DMS153 (cell line): ENCODE data around the gene CD6.
A peak's percentile ranks its signal among the peaks of the same experiment; 100 is the strongest.

ENCODE experiments used
- DNase-seq: peaks from one replicate; lab custom pipeline; 2025; lab: John Stamatoyannopoulos, UW

The CD6 gene

DNA sequence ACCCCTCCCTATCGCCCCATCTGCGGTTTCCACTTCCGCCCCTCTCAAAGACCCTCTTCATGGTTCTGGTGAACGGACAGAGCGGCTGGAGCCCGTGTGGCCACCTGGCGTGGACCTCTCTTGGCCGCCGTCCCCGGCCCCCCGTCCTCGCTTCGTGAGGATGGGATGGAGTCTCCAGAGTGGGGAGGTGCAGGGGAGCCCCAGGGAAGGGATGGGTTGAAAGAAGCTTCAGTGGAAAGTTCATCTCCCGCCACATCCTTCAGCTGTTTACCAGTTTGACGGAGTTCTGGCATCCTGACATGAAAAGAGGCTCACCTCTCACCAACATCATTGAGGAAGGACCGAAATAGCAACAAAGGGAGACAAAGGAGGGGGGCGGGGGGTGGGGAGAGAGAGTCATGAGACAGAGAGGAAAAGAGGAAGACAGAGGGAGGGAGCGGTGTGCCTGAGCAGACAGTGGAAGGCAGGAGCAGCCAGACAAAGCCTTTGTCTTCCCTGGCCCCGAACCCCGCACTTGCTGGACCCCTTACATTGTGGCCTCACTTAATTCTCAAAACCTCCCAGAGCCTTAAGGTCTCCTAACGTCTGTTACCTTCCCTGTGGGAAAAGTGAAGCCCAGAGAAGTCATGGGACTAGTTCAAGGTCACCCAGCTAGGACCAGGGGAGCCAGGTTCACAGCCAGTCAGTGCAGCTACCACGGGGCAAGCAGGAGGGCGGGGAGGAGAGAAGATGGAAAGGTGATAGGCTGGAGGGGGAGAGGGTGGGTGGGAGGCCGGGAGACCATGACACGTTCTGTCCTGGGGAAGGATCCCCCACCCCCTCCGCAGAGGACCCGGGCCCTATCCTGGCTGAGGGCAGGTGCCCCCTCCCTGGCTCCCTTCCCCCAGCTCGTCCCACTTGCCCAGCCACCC is 54.9 kb downstream of the CD6 start:
- DNase-seq: peak; percentile 15

- no peak for DNase-seq
Measured at GRCh38 chr11:61027141-61027840, 55.8 kb downstream of the CD6 start.

GRCh38 chr11:61028135-61028729 is 56.8 kb downstream of the CD6 start:
- peak; percentile 73 for DNase-seq

GRCh38 chr11:61032824-61033223 is 61.3 kb downstream of the CD6 start:
- DNase-seq: no peak

- no peak for DNase-seq
Measured at GRCh38 chr11:61033417-61033816, 61.9 kb downstream of the CD6 start.

GRCh38 chr11:61034111-61034510 is 62.6 kb downstream of the CD6 start:
- DNase-seq: no peak

GRCh38 chr11:61034704-61035525 is 63.4 kb downstream of the CD6 start:
- no peak for DNase-seq

DNA sequence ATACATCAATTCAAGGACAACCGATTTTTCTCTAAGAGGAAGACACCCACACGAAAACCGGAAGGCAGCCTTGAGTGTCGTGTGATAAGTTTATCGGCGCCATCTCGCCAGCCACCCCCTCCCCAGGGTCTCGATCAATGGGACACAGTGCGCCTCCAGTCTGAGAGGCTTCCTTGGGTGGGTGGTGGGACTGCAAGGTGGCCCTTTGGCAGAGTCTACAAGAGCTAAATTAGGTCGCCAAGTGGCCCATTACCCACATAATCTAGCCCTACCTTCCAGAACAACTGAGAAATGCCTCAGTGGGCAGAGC is 64.0 kb downstream of the CD6 start:
- no peak for DNase-seq

DNA sequence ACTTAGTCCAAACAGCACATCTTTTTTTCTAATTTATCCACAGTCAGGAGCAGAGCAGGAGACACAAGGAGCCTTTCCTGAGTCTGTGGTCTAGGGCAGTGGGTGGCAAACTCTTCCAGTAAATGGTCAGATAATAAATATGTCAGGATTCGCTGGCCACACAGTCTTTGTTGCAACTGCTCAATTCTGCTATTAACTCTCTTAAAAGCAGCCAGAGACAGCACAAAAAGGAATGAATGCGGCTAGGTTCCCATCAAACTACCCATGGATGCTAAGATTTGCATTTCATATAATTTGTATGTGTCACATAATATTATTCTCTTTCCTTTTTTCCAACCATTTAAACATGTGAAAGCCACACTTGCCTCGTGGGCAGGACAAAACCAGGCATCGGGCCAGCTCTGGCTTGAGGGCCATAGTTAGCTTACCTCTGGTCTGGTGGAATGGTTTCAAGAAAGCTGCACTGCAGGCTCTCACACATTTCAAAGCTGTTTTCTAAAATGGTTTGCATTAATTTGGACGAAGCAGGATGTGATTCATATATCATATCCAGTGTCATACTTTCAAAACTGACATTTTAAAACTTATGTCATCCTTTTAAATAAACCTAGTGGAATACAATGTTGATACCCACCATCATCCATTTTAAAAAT is 66.1 kb downstream of the CD6 start:
- no peak for DNase-seq

GRCh38 chr11:61039916-61040315 is 68.4 kb downstream of the CD6 start:
- no peak for DNase-seq

GRCh38 chr11:61041755-61042518 is 70.5 kb downstream of the CD6 start:
- peak; percentile 91 for DNase-seq

- DNase-seq: peak; percentile 61
Measured at GRCh38 chr11:61042537-61042936, 71.1 kb downstream of the CD6 start.

DNA sequence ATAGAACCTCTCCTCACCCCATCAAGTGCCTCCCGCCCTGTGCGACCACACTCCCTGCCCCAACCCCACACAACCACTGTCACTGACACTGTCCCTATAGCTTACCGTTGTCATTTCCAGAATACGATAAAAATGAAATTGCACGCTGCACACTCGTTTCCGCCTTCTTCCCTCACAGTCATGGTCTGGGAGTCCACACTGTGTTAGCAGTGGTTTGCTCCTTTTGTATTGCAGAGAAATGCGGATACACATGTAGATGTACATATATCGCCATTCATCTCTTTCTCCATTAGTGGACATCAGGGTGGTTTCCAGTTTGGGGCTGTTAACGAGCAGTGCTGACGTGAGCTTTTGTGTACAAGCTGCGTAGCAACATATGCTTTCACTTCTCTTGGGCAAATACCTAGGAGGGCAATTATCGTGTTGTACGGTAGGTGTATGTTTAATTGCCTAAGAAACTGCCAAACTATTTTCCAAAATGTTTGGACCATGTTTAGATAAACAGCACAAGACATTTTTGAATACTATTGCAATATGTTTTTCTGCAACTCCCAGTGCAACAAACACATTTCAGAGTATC is 71.6 kb downstream of the CD6 start:
- peak; percentile 73 for DNase-seq

DNA sequence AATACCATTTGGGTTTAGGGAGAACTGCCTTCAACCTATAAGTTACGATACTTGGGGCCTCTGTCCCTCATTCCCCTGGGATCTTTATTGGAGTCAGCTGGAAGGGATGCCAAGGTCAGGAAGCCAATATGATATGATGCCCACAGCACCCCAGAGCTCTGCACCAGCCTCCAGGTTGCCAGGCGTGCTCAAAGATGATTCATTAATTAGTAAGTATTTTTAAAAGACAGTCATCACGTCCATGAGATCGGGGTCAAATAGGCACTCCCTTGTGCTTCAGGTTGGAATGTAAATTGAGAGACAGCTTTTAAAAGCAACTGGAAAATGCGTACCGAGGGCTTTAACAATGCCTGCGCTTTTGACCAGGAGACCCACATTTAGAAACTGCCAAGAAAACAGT is 73.8 kb downstream of the CD6 start:
- no peak for DNase-seq

DNA sequence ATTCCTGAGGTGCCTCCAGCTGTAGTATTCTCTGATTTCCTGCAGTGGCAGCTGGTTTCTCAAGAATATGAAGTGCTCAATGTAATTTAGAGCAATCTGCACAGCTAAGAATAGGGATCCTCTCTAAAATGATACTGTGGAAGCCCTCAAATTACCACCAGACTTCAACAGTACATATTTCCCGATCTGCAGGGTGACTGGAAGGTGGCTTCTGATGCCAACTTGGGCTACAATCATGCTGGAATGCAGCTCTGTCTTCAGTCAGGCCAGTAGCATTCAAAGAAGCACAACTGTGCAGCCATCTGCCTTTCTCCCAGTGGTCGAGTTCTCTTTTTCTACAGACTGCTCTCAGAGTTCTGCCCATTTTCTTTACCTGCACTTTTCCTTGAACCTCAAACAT is 75.4 kb downstream of the CD6 start:
- no peak for DNase-seq

- no peak for DNase-seq
Measured at GRCh38 chr11:61048368-61049062, 77.0 kb downstream of the CD6 start.

GRCh38 chr11:61049063-61049377 is 77.5 kb downstream of the CD6 start:
- DNase-seq: no peak

DNA sequence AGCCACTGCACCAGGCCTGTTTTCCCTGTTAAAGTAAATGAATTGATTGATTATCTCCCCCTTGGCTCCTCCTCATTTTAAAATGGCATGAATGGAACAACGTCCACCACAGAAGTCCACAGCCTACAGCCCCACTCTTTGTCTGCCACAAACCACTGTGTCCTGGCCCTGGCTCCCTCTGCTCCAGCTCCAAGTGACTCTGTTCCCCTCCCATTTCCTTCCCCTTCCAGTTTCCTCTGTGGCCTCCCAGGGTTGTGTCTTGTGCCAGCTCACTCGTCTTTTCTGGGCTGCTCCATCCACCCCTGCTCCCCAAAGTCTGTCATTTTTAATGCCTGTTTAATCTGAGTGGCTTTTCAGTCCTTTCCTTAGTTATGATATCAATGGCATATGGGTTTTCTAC is 78.4 kb downstream of the CD6 start:
- DNase-seq: no peak

DNA sequence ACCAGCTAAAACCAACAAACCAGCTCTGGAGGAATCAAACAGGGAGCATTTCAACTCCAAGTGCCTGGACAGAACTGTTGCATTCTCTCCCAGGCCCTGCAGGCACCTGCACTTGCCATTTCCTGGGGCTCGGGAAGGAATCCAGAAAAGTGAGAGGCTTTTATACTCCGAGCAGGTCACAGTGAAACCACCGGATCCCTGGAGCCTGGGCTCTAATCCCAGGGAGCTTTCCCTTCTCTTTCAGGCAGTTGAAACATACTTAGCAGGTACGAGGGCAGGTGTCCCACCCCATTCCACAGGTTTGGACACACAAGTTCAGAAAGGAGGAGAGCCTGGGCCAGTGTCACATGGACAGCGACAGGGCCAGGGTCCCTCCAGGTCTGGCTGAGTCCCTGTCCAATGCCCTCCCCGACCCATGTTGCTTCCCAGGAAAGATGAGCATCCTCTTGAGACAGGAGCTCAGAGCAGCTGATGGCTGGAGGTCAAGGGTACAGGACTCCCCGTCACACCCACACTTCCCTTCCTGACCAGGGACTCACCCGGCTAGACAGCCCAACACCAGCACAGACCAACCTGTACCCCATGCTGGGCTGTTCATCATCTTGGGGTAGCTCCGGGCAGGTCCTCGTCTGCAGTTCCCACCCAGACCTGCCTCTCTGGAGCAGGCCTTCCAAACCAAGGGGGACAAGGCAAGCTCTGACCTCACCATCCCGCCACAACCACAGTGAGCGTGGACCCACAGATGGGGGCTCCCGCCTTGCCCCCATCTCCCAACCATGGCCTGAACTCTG is 80.9 kb downstream of the CD6 start:
- no peak for DNase-seq
